ENCODE results near the gene CAPN12.
"Not testable (repeated sequence)": the region's sequence is repeated elsewhere in the genome, so short reads cannot be mapped to it uniquely, and the experiment has no call there.

Gene CAPN12

DNA sequence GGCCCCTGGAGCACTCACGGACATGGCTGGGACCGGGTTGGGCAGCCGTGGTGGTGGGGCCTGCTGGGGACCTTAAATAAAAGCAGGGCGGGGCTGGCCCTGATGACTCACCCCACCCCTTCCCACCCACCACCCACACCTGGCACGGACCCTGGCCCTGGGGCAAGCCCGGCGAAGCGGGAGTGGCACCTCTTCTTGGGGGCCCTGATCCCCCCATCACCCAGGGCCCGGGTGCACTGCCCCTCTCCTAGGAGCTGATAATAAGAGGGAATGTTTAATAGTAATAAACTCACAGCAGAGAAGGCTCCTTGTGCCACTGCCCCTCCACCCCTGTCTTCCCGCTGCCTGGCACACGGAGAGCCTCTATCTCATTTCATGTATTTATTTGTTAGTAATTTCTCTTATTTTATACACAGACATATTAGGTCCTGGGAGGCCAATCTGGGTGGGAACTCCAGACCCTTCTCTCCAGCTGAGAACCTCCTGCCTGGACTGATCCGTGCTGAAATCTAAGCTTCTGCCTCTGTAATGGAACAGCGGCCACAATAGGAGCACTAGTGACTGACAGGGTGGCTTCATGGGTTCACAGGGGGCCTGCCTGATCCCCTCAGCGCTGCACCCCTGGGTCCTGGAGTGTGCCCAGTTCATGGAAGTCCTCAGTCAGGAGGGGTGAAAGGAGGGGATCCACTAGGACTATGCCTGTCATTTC is 29.3 kb upstream of the CAPN12 start, which contains the start of gene LGALS7:
LGALS7 (minus strand) TSS at position 49 of the 709 bp plus-strand sequence; CDS start at position 24, 25 bp downstream.
- Histone ChIP-seq H3K4me1 (no peaks in the 10 kb centered on the region), H2AFZ (no peak within 1 kb of the TSS), H3K79me2 (no peaks in the 10 kb centered on the region), H3K27ac (no peak within 1 kb of the TSS), H3K4me2 (ENCODE audit: low read length) (no peak within 1 kb of the TSS), H3K27me3 (ENCODE audit: control insufficient read depth, insufficient read depth, low read length) (no peaks in the 10 kb centered on the region), H3K36me3 (ENCODE audit: control insufficient read depth, insufficient read depth, low read length) (no peaks in the 10 kb centered on the region), H3K9ac (no peak within 1 kb of the TSS), H3K9me3 (ENCODE audit: control insufficient read depth, low read length) (no peaks in the 10 kb centered on the region), H3K4me3 (ENCODE audit: low read depth, low read length) (no peak within 1 kb of the TSS)
- TF ChIP-seq, protein P1, sequence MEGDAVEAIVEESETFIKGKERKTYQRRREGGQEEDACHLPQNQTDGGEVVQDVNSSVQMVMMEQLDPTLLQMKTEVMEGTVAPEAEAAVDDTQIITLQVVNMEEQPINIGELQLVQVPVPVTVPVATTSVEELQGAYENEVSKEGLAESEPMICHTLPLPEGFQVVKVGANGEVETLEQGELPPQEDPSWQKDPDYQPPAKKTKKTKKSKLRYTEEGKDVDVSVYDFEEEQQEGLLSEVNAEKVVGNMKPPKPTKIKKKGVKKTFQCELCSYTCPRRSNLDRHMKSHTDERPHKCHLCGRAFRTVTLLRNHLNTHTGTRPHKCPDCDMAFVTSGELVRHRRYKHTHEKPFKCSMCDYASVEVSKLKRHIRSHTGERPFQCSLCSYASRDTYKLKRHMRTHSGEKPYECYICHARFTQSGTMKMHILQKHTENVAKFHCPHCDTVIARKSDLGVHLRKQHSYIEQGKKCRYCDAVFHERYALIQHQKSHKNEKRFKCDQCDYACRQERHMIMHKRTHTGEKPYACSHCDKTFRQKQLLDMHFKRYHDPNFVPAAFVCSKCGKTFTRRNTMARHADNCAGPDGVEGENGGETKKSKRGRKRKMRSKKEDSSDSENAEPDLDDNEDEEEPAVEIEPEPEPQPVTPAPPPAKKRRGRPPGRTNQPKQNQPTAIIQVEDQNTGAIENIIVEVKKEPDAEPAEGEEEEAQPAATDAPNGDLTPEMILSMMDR (IDR thresholded peaks at IDR 0.05): no peak

DNA sequence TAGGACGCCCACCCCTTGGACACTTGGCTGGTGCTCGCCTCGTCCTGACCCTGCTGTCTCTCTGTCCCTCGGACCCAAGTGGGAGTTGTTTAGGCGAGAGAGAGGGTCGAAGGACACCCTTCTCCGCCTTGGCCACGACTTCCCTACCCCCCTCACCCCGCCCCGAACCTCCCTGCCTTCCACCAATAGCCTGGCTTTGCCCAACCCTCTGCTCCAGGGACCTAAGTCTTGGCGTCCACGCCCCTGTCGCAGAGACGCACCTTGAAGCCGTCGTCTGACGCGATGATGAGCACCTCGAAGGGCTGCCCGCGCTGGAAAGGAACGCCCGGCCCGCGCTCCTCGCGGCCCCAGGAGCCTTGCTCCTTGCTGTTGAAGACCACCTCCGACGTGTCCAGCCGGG is 27.3 kb upstream of the CAPN12 start:
- not testable (repeated sequence) for H3K27ac ChIP-seq; H3K4me2 ChIP-seq (ENCODE audit: low read length); H3K9ac ChIP-seq; H3K9me3 ChIP-seq (ENCODE audit: control insufficient read depth, low read length); H3K4me3 ChIP-seq (ENCODE audit: low read depth, low read length); H3K36me3 ChIP-seq (ENCODE audit: control insufficient read depth, insufficient read depth, low read length); H3K79me2 ChIP-seq; H3K4me1 ChIP-seq; H2AFZ ChIP-seq; H3K27me3 ChIP-seq (ENCODE audit: control insufficient read depth, insufficient read depth, low read length)

DNA sequence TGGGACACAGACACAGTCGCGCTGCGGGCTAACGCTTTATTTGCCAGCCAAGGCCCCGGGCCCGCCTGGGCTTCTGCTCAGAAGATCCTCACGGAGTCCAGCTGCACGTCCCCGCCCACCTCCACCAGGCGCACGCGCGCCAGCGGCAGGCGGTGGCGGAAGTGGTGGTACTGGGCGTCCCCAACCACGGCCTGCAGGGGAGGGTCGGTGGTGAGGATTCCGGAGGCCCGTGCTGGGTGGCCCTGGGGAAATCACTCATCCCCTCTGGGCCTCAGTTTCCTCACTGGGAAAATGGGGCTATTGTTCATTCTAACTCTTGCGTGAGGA is 26.6 kb upstream of the CAPN12 start:
- not testable (repeated sequence) for H3K36me3 ChIP-seq (ENCODE audit: control insufficient read depth, insufficient read depth, low read length); H3K27ac ChIP-seq; H3K27me3 ChIP-seq (ENCODE audit: control insufficient read depth, insufficient read depth, low read length); H3K9ac ChIP-seq; H3K9me3 ChIP-seq (ENCODE audit: control insufficient read depth, low read length); H3K4me2 ChIP-seq (ENCODE audit: low read length); H3K79me2 ChIP-seq; H2AFZ ChIP-seq; H3K4me1 ChIP-seq; H3K4me3 ChIP-seq (ENCODE audit: low read depth, low read length)

DNA sequence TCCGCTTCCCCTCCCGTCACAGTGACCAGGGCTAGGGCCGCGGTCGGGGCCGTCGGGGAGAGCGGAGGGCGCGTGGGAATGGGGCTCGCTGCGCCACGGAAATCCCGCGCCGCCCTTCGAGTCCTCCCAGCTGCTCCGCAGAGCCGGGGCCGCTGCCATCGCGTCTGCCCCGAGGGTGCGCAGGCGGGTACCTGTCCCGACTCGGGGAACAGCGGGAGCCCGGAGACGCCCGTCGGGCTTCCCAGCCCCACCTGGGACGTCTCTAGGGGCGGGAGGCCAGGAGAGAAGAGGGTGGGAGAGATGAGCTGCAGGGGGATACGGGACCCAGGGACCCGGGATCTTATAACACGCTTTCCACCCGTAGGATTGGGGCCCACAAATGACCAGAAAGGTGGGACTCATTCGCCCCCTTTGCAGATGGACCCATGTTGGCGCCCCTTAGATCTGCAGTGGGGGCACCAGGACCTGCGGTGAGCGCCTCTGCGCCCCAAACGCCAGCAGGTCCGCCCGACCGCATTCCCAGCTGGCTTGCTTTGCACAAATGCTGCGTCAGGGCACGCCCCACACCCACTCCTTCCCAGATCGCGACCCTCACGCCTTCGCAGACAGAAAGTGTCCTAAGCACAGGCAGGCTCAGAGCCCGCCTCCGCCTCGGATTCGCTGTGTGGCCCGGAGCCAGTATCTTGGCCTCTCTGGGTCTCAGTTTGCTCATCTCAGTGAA is 26.1 kb upstream of the CAPN12 start:
- not testable (repeated sequence) for H3K9ac ChIP-seq; H3K27me3 ChIP-seq (ENCODE audit: control insufficient read depth, insufficient read depth, low read length); H3K9me3 ChIP-seq (ENCODE audit: control insufficient read depth, low read length); H3K4me1 ChIP-seq; H3K79me2 ChIP-seq; H3K4me3 ChIP-seq (ENCODE audit: low read depth, low read length); H2AFZ ChIP-seq; H3K27ac ChIP-seq; H3K36me3 ChIP-seq (ENCODE audit: control insufficient read depth, insufficient read depth, low read length)
- peak overlapping the region; percentile 30 for H3K4me2 ChIP-seq (ENCODE audit: low read length)

DNA sequence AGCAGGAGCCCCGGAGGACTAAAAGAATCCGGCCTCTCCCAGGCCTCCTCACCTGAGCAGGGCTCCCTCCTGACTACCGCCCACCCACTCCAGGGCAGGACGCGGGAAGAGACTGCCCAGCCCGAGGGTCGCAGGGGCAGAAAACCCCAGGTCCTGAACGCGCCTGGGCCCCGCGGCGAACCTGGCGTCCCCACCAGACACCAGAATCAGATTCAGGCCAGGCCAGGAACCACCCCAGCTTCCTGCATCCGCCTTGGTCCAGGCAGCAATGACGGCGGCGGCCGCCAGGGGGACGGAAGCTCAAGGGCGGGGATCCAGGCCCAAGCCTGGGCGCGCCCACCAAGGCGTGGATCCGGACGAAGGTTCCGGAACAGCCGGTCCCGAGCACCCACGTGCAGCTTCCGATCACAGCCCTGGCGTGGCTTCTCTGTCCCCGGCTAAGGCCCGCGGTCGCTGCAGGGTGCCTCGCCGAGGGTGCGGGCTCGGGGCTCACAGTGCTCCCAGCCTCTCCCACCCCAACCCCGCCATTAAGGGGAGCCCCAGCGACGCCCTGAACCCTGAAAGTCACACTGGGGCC is 25.4 kb upstream of the CAPN12 start:
- TF ChIP-seq, protein P1 (IDR thresholded peaks at IDR 0.05): peak; percentile 22
- Histone ChIP-seq H3K27ac (no peak overlapping the region), H3K4me3 (ENCODE audit: low read depth, low read length) (no peak overlapping the region), H3K27me3 (ENCODE audit: control insufficient read depth, insufficient read depth, low read length) (no peaks in the 10 kb centered on the region), H3K9ac (no peak overlapping the region), H3K79me2 (no peaks in the 10 kb centered on the region), H2AFZ (peak overlapping the region; percentile 8), H3K4me1 (no peaks in the 10 kb centered on the region), H3K36me3 (ENCODE audit: control insufficient read depth, insufficient read depth, low read length) (no peaks in the 10 kb centered on the region), H3K4me2 (ENCODE audit: low read length) (peak overlapping the region; percentile 30), H3K9me3 (ENCODE audit: control insufficient read depth, low read length) (no peaks in the 10 kb centered on the region)

DNA sequence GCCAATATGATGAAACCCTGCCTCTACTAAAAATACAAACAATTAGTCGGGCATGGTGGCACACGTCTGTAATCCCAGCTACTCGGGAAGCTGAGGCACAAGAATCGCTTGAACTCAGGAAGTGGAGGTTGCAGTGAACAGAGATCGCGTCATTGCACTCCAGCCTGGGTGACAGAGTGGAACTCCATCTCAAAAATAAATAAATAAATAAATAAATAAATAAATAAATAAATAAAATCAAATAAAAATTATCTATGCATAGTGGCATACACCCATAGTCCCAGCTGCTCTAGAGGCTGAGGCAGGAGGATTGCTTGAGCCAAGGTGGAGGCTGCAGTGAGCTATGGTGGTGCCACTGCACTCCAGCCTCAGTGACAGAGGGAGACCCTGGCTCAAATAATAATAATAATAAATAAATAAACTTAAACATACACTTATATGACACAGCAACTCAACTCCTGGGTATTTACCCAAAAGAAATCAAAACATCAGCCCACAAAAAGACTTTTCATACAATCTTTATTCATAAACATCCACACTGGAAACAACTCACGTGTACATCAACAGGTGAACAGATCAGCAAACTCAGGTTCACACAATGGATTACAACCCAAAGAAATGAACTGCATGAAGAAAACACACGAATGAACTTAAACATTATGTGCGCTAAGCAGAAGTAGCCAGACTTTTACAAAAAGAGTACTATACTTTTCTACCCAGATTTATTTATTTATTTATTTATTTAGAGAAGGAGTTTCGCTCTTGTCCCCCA is 22.2 kb upstream of the CAPN12 start:
- TF ChIP-seq, protein P1 (IDR thresholded peaks at IDR 0.05): no peak
- no peaks in the 10 kb centered on the region for H3K4me1 ChIP-seq
- no peak overlapping the region for H3K4me2 ChIP-seq (ENCODE audit: low read length)
- H2AFZ ChIP-seq: no peak overlapping the region
- H3K9me3 ChIP-seq (ENCODE audit: control insufficient read depth, low read length): no peaks in the 10 kb centered on the region
- H3K36me3 ChIP-seq (ENCODE audit: control insufficient read depth, insufficient read depth, low read length): no peaks in the 10 kb centered on the region
- no peak overlapping the region for H3K4me3 ChIP-seq (ENCODE audit: low read depth, low read length)
- H3K27ac ChIP-seq: no peak overlapping the region
- H3K27me3 ChIP-seq (ENCODE audit: control insufficient read depth, insufficient read depth, low read length): no peaks in the 10 kb centered on the region
- H3K79me2 ChIP-seq: no peaks in the 10 kb centered on the region
- no peak overlapping the region for H3K9ac ChIP-seq
